Measurements from ENCODE around the gene PFDN2.

- TF ChIP-seq, protein P1, sequence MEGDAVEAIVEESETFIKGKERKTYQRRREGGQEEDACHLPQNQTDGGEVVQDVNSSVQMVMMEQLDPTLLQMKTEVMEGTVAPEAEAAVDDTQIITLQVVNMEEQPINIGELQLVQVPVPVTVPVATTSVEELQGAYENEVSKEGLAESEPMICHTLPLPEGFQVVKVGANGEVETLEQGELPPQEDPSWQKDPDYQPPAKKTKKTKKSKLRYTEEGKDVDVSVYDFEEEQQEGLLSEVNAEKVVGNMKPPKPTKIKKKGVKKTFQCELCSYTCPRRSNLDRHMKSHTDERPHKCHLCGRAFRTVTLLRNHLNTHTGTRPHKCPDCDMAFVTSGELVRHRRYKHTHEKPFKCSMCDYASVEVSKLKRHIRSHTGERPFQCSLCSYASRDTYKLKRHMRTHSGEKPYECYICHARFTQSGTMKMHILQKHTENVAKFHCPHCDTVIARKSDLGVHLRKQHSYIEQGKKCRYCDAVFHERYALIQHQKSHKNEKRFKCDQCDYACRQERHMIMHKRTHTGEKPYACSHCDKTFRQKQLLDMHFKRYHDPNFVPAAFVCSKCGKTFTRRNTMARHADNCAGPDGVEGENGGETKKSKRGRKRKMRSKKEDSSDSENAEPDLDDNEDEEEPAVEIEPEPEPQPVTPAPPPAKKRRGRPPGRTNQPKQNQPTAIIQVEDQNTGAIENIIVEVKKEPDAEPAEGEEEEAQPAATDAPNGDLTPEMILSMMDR (IDR thresholded peaks at IDR 0.05; ENCODE audit: control extremely low read depth in 1 of 3, insufficient read depth in 1 of 3, low read depth in 1 of 3, low read length in 3 of 3): no peak
- no peak for TF ChIP-seq EP300 (IDR thresholded peaks at IDR 0.05; ENCODE audit: borderline replicate concordance in 1 of 2, low read depth in 2 of 2, low read length in 2 of 2)
- TF ChIP-seq HDAC6 (IDR thresholded peaks at IDR 0.05; ENCODE audit: low read depth, low read length): no peak
- TF ChIP-seq EGR1 (IDR thresholded peaks at IDR 0.05; ENCODE audit: borderline replicate concordance, low read depth, low read length): no peak
These were observed 21.8 kb downstream of the PFDN2 start for GRCh38 chr1:161096015-161096414.

Measured in H1 (cell line).